GM19395 (cell line): ENCODE results near the gene CFAP74.
"Not testable (repeated sequence)": the region's sequence is repeated elsewhere in the genome, so short reads cannot be mapped to it uniquely, and the experiment has no call there.

Source experiments
- ATAC-seq: cut with Tn5 transposase; IDR thresholded peaks from one replicate; pipeline ENCODE4 v1.9.1; 2021; ENCODE audit warnings: mild to moderate bottlenecking, moderate library complexity; ENCODE audit not compliant: unreplicated experiment

The CFAP74 gene

DNA sequence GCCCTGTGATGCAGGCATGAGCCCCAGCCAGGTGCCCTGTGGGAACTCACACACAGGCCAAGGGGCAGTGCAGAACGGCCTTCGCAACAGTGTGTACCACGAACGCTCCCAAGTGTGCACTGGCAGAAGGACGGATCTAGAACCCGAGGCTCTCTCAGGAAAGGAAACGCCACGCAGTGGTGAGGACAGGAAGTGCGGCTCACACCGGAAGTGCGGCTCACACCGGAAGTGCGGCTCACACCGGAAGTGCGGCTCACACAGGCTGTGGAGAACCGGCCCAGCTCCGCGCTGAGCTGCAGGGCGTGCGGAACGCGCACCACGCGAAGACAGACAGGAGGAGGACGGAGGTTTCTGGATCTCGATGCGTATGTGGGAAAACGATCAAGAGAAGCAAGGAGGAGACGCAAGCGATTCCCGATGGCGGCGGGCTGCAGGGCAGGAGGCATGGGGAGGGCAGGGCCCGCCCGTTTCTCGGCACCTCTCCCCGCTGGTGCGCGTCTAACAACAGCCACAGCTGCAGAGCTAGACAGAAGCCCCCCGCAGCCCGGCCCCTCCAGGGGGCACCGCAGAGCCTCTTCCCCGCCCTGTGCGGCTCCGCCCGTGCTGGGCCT, 48.6 kb downstream of the CFAP74 start:
- ATAC-seq = no peak

- no peak for ATAC-seq
Observed at GRCh38 chr1:1954015-1954414, 49.6 kb downstream of the CFAP74 start.

DNA sequence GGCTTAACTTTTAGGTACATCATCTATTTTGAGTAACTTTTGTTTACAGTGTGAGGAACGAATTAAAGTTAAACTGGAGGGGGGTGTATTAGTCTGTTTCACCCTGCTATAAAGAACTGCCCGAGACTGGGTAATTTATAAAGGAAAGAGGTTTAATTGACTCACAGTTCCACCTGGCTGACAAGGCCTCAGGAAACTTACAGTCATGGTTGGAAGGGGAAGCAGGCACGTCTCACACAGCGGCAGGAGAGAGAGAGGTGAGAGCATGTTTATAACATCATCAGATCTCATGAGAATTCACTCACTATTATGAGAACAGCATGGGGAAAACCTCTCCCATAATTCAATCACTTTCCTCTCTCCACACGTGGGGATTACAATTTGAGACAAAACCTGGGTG, 52.6 kb downstream of the CFAP74 start:
- ATAC-seq = no peak

GRCh38 chr1:1948783-1949182, 54.8 kb downstream of the CFAP74 start:
- no peak for ATAC-seq

- ATAC-seq = no peak
Observed at GRCh38 chr1:1947493-1947892, 56.1 kb downstream of the CFAP74 start.

- ATAC-seq = no peak
Observed at GRCh38 chr1:1946540-1946939, 57.0 kb downstream of the CFAP74 start.

DNA sequence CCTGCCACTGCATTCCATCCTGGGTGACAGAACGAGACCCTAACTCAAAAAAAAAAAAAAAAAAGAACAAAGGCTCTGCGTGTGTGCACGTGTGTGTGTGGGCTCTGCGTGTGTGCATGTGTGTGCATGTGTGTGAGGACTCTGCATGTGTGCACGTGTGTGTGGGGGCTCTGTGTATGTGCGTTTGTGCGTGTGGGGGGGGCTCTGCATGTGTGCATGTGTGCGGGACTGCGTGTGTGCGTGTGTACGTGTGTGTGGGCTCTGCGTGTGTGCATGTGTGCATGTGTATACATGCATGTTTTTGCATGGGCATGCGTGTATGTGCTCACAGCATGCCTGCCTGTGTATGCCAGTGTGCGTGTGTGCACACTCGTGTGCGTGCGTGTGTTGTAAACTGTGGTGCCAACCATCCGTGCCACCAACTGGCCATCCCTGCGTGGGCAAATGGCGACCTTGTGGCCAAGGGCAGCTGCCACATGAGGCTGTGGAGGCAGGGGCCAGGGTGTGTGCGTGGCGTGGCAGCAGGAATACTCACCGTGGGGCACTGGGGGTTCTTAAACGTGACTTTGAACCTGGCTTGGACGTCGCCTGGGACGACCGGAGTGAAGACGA, 57.7 kb downstream of the CFAP74 start:
- ATAC-seq = no peak

DNA sequence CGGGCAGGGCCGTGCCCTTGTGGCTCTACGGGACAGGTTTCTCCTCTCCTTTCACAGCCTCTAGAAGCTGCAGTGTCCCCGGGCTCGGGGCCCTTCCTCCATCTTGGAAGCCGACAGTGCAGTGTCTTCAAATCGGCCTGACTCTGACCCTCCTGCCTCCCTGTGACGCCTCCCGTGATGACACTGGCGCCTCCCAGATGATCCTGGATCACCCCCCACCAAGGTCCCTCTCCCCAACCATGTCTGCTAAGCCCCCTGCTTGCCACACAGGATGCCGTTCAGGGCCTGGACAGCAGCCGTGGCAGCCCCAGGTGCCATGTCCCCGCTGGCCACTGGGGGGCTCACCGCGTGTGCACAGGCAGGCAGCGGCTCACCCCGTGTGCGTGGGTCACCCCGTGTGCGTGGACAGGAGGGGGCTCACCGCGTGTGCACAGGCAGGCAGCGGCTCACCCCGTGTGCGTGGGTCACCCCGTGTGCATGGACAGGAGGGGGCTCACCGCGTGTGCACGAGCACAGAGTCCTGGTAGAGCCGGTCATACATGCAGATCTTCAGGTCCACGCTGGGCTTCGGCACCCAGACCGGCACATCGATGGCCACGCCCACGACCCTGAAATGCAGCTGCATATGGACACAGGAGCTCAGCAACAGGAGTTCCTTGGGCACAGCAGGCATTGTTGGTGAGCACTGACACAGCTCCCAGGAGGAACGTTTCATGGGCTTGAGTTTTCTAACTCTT, 59.6 kb downstream of the CFAP74 start:
- ATAC-seq = no peak

DNA sequence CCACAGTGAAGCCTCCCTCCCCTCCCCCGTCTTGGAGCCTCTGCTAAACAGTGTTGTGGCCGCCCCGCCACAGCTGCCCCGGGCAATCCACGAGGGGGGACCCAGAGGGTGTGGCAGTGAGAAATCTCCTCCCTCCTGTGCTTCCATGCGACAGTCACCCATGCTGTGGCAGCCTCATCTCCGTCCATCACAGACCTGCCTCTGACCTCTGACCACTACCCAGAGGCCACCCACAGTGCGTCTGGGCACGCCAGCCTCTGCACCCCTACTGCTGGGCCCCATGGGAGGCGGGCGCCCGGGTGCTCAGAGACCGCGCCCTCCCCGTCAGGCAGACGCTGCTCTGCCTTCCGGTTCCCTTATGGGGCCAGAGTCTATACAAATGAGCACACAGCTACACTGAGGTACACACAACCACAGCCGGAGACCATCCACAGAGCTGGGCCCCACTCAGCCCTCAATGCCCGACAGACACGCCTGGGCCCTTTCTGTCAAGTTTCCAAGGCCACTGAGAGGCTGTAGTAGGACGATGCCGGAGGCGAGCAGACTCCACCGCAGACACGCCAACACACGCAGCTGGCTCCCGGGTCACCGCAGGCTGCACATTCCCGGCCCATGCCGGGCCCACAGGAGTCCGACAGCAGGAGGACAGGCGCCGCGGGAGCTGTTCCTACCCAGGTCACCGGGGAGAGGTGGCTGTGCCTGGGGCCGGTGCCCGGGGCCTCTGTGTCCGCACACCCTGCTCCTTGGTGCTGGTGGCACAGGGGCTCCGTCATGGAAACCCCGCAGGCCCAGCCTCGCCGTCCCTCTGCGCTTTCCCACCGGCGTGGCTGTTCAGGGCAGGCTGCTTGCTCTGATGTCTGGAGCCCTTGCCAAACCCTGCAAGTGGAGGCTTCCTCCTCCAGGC, 60.6 kb downstream of the CFAP74 start:
- ATAC-seq = no peak

GRCh38 chr1:1941868-1942752, 61.5 kb downstream of the CFAP74 start:
- ATAC-seq = no peak

- no peak for ATAC-seq
Observed at GRCh38 chr1:1941211-1941841, 62.3 kb downstream of the CFAP74 start.

DNA sequence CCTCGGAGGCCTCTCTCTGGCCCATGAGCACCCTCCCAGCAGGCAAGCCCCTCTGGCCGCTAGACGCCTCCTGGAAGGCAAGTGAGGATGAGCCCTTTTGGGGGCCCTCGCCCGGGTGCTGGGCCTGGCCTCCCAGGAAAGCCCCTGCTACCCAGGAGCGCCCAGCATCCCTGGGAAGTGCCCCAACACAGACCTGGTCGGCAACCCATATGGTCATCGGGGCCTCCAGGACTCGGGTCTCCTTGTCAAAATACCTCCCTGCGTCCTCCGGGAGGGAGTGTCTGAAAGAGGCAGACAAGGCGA, 63.5 kb downstream of the CFAP74 start:
- no peak for ATAC-seq

DNA sequence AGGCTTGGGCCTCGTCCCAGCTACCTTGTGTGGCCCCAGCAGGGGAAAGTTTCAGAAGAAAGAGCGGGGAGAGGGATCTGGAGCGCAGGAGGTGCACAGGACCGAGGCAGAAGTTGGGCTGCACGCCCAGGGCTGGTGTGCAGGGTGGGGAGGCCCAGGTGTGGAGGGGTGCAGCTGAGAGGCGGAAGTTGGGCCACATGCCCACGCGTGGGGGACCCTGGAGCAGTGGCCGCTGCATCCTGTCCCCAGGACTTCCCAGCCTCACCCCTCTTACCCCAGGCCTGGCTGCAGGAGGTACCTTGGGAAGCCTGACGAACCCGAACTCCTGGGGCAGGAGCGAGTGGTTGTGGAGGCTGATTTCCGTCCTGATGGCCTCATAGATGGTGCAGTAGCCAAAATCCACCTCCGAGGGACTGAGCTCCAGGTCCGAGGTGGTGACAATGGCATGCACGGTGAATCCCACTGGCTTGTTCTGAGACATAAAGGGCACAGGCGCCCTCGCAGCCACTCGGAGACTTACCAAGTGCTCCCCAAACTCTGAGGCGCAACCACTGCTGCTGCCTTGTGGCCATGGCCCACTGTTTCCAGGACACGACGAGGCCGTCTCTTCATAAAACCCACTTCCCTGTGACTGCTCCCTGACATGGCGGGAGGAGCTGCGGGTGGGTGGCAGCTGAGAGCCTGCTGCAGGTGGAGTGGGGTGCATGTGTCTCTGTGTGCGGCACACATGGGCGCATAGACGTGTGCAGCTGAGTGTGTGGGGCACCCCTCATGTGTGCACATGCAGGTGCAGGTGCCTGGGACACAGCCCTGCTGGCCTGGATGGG, 64.1 kb downstream of the CFAP74 start:
- ATAC-seq = no peak

DNA sequence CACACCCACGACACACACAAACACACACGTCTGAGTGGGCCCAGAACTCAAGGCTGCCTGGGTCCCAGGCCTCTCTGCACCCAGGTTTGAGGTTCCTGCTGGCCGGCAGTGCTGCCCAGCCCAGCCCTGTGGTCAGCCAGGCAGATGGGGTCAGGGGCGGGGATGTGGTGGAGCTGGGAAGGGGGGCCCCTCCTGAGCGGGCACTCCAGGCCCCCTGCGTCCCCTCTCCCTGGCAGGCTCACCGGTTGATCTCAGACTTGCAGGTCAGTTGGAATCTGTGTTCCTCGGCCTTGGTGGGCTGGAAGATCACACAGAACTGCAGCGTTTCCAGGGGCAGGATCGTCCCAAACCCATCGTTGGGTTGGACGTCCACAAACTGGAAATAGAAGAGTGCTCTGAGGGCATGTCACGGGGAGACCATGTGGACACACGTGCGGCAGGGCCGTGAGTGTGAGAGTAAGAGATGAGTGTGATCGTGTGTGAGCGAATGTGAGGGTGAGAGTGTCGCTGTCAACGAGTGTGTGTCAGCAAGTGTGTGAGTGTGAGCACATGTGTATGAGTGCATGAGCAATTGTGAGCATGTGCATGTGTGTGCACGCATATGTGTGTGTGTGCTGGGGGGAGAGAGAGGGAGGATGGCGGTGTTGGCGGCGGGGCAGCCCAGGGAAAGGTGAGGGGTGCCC, 64.8 kb downstream of the CFAP74 start:
- ATAC-seq = no peak

DNA sequence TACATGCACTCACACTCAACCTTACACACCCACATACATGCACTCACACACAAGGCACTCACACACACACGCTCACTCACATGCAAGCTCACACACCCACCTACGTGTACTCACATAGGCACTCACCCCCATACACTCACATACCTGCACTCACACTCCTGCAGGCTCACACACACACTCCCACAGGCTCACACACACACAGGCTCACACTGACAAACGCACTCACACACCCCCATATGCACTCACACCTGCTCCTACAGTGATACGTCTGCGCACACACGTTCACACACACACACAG, 65.4 kb downstream of the CFAP74 start:
- no peak for ATAC-seq

- no peak for ATAC-seq
Observed at GRCh38 chr1:1937549-1938275, 65.9 kb downstream of the CFAP74 start.

DNA sequence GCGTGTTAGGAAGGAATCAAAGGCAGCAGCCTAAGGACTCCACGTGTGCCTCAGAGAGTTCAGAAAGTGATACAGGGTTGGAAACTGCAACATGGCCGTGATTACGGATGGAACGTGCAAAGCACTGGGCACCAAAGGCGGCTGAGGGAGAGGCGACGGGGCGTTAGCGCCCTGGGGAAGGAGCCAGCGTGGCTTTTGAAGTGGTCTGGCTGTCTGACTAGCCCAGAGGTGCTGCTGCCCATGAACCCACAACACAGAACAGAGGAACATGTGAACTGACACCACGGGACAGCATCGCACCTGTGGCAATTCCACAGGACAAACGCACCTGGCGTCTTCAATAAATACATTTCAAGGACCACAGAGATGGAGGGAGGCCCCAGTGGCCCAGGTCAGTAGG, 66.5 kb downstream of the CFAP74 start:
- no peak for ATAC-seq

DNA sequence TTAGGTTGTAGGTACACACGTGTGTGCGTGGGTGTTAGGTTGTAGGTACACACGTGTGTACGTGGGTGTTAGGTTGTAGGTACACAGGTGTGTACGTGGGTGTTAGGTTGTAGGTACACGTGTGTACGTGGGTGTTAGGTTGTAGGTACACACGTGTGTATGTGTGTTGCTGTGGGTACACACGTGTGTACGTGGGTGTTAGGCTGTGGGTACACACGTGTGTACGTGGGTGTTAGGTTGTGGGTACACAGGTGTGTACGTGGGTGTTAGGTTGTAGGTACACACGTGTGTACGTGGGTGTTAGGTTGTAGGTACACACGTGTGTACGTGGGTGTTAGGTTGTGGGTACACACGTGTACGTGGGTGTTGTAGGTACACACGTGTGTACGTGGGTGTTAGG, 68.7 kb downstream of the CFAP74 start:
- ATAC-seq = not testable (repeated sequence)
